HCT116 (cell line): ENCODE results near the gene CEP97.
"Not testable (repeated sequence)": the region's sequence is repeated elsewhere in the genome, so short reads cannot be mapped to it uniquely, and the experiment has no call there.

Source experiments
- ELF1 ChIP-seq: IDR thresholded peaks from 2 replicates; pipeline ENCODE4 v1.6.1; 2012; ENCODE audit warnings: low read depth, borderline replicate concordance
- EZH2phosphoT487 ChIP-seq: fragments of 200-600 bp; IDR thresholded peaks from 2 replicates; pipeline ENCODE4 v1.6.1; 2018; ENCODE audit warnings: antibody characterized with exemption, borderline replicate concordance
- POLR2A ChIP-seq: IDR thresholded peaks from 2 replicates; pipeline ENCODE4 v1.7.0; 2011; ENCODE audit warnings: borderline replicate concordance; ENCODE audit not compliant: insufficient read depth, insufficient read length; ENCODE audit errors: extremely low read depth
- TF ChIP-seq, protein P1 (sequence below), 3 experiments: fragments of 200-600 bp in 1 of 3; sonication (generic) in 1 of 3; IDR thresholded peaks in 2 of 3; conservative IDR thresholded peaks in 1 of 3; 2 replicates each; pipeline ENCODE4 v1.5.1; 2012 to 2017; ENCODE audit warnings: low read depth in 2 of 3, low read length in 2 of 3, antibody characterized with exemption in 1 of 3, borderline replicate concordance in 1 of 3, control low read depth in 1 of 3, mild to moderate bottlenecking in 1 of 3, mixed read lengths in 1 of 3, mixed run types in 1 of 3, moderate library complexity in 1 of 3; ENCODE audit not compliant: insufficient read depth in 1 of 3
- TF ChIP-seq, protein P2 (sequence below): IDR thresholded peaks from 2 replicates; pipeline ENCODE4 v1.6.1; 2012; ENCODE audit warnings: low read depth

GRCh38 chr3:101753386-101754113 lies 29.1 kb downstream of the CEP97 start:
- TF ChIP-seq, protein P1, sequence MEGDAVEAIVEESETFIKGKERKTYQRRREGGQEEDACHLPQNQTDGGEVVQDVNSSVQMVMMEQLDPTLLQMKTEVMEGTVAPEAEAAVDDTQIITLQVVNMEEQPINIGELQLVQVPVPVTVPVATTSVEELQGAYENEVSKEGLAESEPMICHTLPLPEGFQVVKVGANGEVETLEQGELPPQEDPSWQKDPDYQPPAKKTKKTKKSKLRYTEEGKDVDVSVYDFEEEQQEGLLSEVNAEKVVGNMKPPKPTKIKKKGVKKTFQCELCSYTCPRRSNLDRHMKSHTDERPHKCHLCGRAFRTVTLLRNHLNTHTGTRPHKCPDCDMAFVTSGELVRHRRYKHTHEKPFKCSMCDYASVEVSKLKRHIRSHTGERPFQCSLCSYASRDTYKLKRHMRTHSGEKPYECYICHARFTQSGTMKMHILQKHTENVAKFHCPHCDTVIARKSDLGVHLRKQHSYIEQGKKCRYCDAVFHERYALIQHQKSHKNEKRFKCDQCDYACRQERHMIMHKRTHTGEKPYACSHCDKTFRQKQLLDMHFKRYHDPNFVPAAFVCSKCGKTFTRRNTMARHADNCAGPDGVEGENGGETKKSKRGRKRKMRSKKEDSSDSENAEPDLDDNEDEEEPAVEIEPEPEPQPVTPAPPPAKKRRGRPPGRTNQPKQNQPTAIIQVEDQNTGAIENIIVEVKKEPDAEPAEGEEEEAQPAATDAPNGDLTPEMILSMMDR (IDR thresholded peaks at IDR 0.05 in 2 of 3, conservative IDR thresholded peaks at IDR 0.05 in 1 of 3; ENCODE audit: borderline replicate concordance in 1 of 3, insufficient read depth in 1 of 3, low read depth in 2 of 3, low read length in 2 of 3) = not testable (repeated sequence)
- TF ChIP-seq POLR2A, EZH2phosphoT487, ELF1: not testable (repeated sequence)
- TF ChIP-seq, protein P2, sequence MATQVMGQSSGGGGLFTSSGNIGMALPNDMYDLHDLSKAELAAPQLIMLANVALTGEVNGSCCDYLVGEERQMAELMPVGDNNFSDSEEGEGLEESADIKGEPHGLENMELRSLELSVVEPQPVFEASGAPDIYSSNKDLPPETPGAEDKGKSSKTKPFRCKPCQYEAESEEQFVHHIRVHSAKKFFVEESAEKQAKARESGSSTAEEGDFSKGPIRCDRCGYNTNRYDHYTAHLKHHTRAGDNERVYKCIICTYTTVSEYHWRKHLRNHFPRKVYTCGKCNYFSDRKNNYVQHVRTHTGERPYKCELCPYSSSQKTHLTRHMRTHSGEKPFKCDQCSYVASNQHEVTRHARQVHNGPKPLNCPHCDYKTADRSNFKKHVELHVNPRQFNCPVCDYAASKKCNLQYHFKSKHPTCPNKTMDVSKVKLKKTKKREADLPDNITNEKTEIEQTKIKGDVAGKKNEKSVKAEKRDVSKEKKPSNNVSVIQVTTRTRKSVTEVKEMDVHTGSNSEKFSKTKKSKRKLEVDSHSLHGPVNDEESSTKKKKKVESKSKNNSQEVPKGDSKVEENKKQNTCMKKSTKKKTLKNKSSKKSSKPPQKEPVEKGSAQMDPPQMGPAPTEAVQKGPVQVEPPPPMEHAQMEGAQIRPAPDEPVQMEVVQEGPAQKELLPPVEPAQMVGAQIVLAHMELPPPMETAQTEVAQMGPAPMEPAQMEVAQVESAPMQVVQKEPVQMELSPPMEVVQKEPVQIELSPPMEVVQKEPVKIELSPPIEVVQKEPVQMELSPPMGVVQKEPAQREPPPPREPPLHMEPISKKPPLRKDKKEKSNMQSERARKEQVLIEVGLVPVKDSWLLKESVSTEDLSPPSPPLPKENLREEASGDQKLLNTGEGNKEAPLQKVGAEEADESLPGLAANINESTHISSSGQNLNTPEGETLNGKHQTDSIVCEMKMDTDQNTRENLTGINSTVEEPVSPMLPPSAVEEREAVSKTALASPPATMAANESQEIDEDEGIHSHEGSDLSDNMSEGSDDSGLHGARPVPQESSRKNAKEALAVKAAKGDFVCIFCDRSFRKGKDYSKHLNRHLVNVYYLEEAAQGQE = not testable (repeated sequence)
